Fibroblast of villous mesenchyme (primary cell): ENCODE results near the gene GPS2. TPM values are rescaled to one million over a fixed set of nuclear protein-coding genes. Genes with fewer than 3 reads are reported as not detected.

ENCODE experiments used
- DNase-seq: peaks from one replicate; pipeline ENCODE4 v3.0.0-alpha.2; 2010; ENCODE audit warnings: low read depth
- H3K4me3 ChIP-seq: 2 replicates; pipeline ENCODE4 v1.5.1; 2011; ENCODE audit warnings: low read depth, mild to moderate bottlenecking, low read length
- CTCF ChIP-seq: IDR thresholded peaks from 2 replicates; pipeline ENCODE4 v1.5.1; 2012; ENCODE audit warnings: low read depth, mild to moderate bottlenecking, low read length; ENCODE audit not compliant: insufficient read depth
- total RNA-seq: library from RNA; depleted of rRNA; stranded (reverse); fragments of >200 nt; gene quantifications from 2 replicates; pipeline ENCODE4 v1.2.3, GENCODE V29; 2012

Gene GPS2
- total RNA-seq, 1 donor, result 45.3 TPM

GRCh38 chr17:7282752-7283321 is 32.3 kb downstream of the GPS2 start:
- no peak overlapping the region for H3K4me3 ChIP-seq
- TF ChIP-seq CTCF, result no peak
- peak; percentile 28 for DNase-seq

- H3K4me3 ChIP-seq, result peak overlapping the region; percentile 63
- DNase-seq, result no peak
- no peak for TF ChIP-seq CTCF
Measured at GRCh38 chr17:7281953-7282751, 33.0 kb downstream of the GPS2 start.

GRCh38 chr17:7281074-7281952 is 33.8 kb downstream of the GPS2 start, which contains the start of gene SLC2A4:
Gene SLC2A4, plus strand, starts transcription at chr17:7281718. Its CDS starts 217 bp downstream, at chr17:7281935.
- TF ChIP-seq CTCF, result no peak
- DNase-seq, result peak; percentile 94
- peak within 1 kb of the TSS; percentile 63 for H3K4me3 ChIP-seq

DNA sequence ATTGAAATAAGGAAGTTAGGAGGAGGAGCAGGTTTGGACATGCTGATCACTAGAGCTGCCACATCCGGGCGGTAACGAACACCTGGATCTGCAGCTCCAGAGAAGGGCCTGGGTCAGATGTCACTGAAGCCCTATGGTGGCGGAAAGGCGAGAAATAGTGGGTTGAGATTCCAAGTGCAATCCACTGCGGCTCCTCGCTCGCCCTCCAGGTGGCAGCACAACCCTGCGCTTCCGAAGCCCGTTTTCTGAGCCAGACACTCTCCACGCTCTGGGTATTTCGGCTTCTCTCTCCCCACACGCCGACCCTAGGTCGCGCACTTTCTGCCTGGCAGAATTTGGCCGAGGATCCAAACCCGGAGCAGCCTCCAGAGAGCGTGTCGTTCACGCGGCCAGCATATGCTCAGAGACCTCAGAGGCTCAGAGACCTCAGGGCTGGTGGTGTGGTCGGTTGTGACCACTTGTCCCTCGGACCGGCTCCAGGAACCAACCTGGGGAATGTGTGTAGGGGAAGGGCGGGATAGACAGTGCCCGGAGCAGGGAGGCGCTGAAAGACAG is 34.6 kb downstream of the GPS2 start:
- peak; percentile 92 for TF ChIP-seq CTCF
- H3K4me3 ChIP-seq, result peak overlapping the region; percentile 50
- DNase-seq, result peak; percentile 78

GRCh38 chr17:7279448-7279847 is 35.7 kb downstream of the GPS2 start:
- no peak for DNase-seq
- no peak for TF ChIP-seq CTCF
- H3K4me3 ChIP-seq, result no peak overlapping the region

DNA sequence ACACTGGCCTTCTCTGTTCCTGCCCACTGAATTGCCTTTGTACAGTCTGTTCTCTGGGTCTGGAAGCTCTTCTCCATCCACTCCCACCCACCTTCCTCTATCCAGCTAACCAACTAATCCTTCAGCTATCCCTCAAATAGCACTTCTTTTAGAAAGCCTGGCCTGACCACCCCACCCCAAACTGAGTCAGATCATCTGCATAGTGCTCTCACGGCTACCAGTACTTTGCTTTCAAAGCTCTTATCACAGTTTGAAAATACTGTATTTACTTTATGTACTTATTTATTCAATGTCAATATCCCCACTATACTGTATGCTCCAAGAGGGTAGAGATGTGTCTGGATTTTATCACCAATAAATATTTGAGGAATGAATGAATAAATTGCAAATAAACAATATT is 48.4 kb downstream of the GPS2 start:
- TF ChIP-seq CTCF, result no peak
- no peak overlapping the region for H3K4me3 ChIP-seq
- no peak for DNase-seq
